Stomach (tissue), 4 donors: ENCODE measurements around the gene CHIC2.

ENCODE experiments used
- POLR2A ChIP-seq, 4 donors: fragments of 450-650 bp; IDR thresholded peaks; one replicate each; pipeline ENCODE4 v1.6.1; 2016; ENCODE audit warnings: antibody characterized with exemption in 4 of 4, control low read depth in 2 of 4, mild to moderate bottlenecking in 1 of 4, moderate library complexity in 1 of 4
- TF ChIP-seq, protein P1 (sequence below), 7 experiments: fragments of 450-650 bp in 4 of 7; fragments of 200-600 bp in 3 of 7; sonication (generic) in 3 of 7; IDR thresholded peaks; one replicate each; pipeline ENCODE4 v1.5.1; 2016 to 2019; ENCODE audit warnings: antibody characterized with exemption in 7 of 7, control low read depth in 2 of 7, mild to moderate bottlenecking in 1 of 7

DNA sequence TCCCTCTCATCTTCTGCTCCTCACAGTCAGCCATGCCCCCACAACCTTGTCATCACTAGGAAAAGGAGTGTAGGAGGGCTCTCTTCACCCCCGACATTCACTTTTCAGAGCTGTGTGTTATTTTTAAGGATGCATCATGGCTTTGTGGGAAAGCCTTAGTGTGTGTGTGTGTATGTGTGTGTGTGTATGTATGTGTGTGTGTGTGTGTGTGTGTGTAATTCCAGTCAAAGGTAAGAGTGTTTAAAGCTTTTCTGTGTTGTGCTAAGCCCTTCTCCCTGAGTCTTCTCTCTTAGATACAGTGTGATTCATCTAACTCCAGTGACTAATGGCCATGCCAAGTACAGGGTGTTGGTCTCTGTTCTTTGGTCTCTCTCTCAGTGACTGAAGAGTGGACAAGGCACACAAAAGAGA, 76.6 kb downstream of the CHIC2 start:
- TF ChIP-seq, protein P1, sequence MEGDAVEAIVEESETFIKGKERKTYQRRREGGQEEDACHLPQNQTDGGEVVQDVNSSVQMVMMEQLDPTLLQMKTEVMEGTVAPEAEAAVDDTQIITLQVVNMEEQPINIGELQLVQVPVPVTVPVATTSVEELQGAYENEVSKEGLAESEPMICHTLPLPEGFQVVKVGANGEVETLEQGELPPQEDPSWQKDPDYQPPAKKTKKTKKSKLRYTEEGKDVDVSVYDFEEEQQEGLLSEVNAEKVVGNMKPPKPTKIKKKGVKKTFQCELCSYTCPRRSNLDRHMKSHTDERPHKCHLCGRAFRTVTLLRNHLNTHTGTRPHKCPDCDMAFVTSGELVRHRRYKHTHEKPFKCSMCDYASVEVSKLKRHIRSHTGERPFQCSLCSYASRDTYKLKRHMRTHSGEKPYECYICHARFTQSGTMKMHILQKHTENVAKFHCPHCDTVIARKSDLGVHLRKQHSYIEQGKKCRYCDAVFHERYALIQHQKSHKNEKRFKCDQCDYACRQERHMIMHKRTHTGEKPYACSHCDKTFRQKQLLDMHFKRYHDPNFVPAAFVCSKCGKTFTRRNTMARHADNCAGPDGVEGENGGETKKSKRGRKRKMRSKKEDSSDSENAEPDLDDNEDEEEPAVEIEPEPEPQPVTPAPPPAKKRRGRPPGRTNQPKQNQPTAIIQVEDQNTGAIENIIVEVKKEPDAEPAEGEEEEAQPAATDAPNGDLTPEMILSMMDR (IDR thresholded peaks at IDR 0.05): no peak
- no peak for TF ChIP-seq POLR2A (IDR thresholded peaks at IDR 0.05)
